HepG2 (cell line): Measurements from ENCODE around the gene STK40. TPM values are rescaled to one million over a fixed set of nuclear protein-coding genes. Genes with fewer than 3 reads are reported as not detected.

Experiments
- ARNT2 ChIP-seq: sonication (generic); formaldehyde crosslinking; IDR thresholded peaks from 2 replicates; pipeline ENCODE4 v1.8.0; 2022; ENCODE audit warnings: mild to moderate bottlenecking, low read depth, missing genetic modification reagents, moderate library complexity
- NBN ChIP-seq: fragments of 450-650 bp; conservative IDR thresholded peaks from 2 replicates; pipeline ENCODE4 v1.6.1; 2017
- NFIC ChIP-seq: IDR thresholded peaks from 2 replicates; pipeline ENCODE4 v1.6.1; 2012; ENCODE audit warnings: mild to moderate bottlenecking, low read length, inconsistent platforms
- NRL ChIP-seq: sonication (generic); formaldehyde crosslinking; IDR thresholded peaks from 2 replicates; pipeline ENCODE4 v1.5.0; 2020; ENCODE audit warnings: missing genetic modification reagents, mild to moderate bottlenecking, moderate library complexity, borderline replicate concordance
- SATB2 ChIP-seq: sonication (generic); formaldehyde crosslinking; IDR thresholded peaks from 2 replicates; pipeline ENCODE4 v1.5.0; 2020; ENCODE audit warnings: missing genetic modification reagents
- SRF ChIP-seq: IDR thresholded peaks from 2 replicates; pipeline ENCODE4 v1.6.1; 2011; ENCODE audit warnings: mild to moderate bottlenecking, low read depth, low read length, moderate library complexity
- TMF1 ChIP-seq: sonication (generic); formaldehyde crosslinking; IDR thresholded peaks from 2 replicates; pipeline ENCODE4 v1.8.1; 2022; ENCODE audit warnings: low read depth, missing genetic modification reagents
- ZBTB21 ChIP-seq: sonication (generic); formaldehyde crosslinking; IDR thresholded peaks from 2 replicates; pipeline ENCODE4 v1.4.0; 2020; ENCODE audit warnings: missing genetic modification reagents
- ZNF33A ChIP-seq: sonication (generic); formaldehyde crosslinking; IDR thresholded peaks from 2 replicates; pipeline ENCODE4 v1.5.1; 2020; ENCODE audit warnings: missing genetic modification reagents, mild to moderate bottlenecking, moderate library complexity, borderline replicate concordance
- ZNF572 ChIP-seq: sonication (generic); formaldehyde crosslinking; IDR thresholded peaks from 2 replicates; pipeline ENCODE4 v1.5.1; 2020; ENCODE audit warnings: mild to moderate bottlenecking, missing genetic modification reagents
- ZNF672 ChIP-seq: sonication (generic); formaldehyde crosslinking; IDR thresholded peaks from 2 replicates; pipeline ENCODE4 v1.8.1; 2022; ENCODE audit warnings: missing genetic modification reagents
- ZNF747 ChIP-seq: sonication (generic); formaldehyde crosslinking; IDR thresholded peaks from 2 replicates; pipeline ENCODE4 v1.8.1; 2023; ENCODE audit warnings: missing genetic modification reagents, mild to moderate bottlenecking, borderline replicate concordance
- ZSCAN31 ChIP-seq: sonication (generic); formaldehyde crosslinking; IDR thresholded peaks from 2 replicates; pipeline ENCODE4 v1.5.0; 2020; ENCODE audit warnings: low read depth, mild to moderate bottlenecking, missing genetic modification reagents
- polyA plus RNA-seq, 8 experiments: library from polyadenylated mRNA; depleted of rRNA in 3 of 8; stranded (reverse) in 7 of 8; unstranded in 1 of 8; fragments of >200 nt; fragmentation: Illumina TruSeq in 4 of 8; extraction: Trizol in 4 of 8; gene quantifications; 2 replicates each; pipeline versions ENCODE4 v1.2.1 to v1.2.3, GENCODE V29; 2011 to 2016; ENCODE audit warnings: low read depth in 4 of 8, missing spikeins in 1 of 8, mixed read lengths in 1 of 8; ENCODE audit not compliant: insufficient read depth in 1 of 8
- total RNA-seq, 5 experiments: library from RNA; depleted of rRNA; stranded (reverse); fragments of >200 nt; fragmentation: Illumina TruSeq; extraction: Trizol; gene quantifications; 2 replicates each; pipeline ENCODE4 v1.2.3, GENCODE V29; 2016; ENCODE audit warnings: low read depth in 1 of 5
- TF ChIP-seq, protein P1 (sequence below): sonication (generic); formaldehyde crosslinking; IDR thresholded peaks from 2 replicates; pipeline ENCODE4 v1.9.0; 2021; ENCODE audit warnings: missing genetic modification reagents, borderline replicate concordance
- TF ChIP-seq, protein P2 (sequence below): sonication (generic); formaldehyde crosslinking; IDR thresholded peaks from 2 replicates; pipeline ENCODE4 v1.5.0; 2020; ENCODE audit warnings: mild to moderate bottlenecking, missing genetic modification reagents
- TF ChIP-seq, protein P3 (sequence below): sonication (generic); formaldehyde crosslinking; IDR thresholded peaks from 2 replicates; pipeline ENCODE4 v1.8.1; 2023; ENCODE audit warnings: mild to moderate bottlenecking, inconsistent platforms, moderate library complexity, missing genetic modification reagents, borderline replicate concordance
- TF ChIP-seq, protein P4 (sequence below): sonication (generic); formaldehyde crosslinking; IDR thresholded peaks from 2 replicates; pipeline ENCODE4 v1.4.0; 2020; ENCODE audit warnings: missing genetic modification reagents, mild to moderate bottlenecking, borderline replicate concordance
- TF ChIP-seq, protein P5 (sequence below): sonication (generic); formaldehyde crosslinking; IDR thresholded peaks from 2 replicates; pipeline ENCODE4 v1.4.0; 2020; ENCODE audit warnings: missing genetic modification reagents
- TF ChIP-seq, protein P6 (sequence below): sonication (generic); formaldehyde crosslinking; IDR thresholded peaks from 2 replicates; pipeline ENCODE4 v1.8.0; 2022; ENCODE audit warnings: missing genetic modification reagents, mild to moderate bottlenecking, borderline replicate concordance

Gene STK40
- total and polyA plus RNA-seq, 2 of the 13 experiments (the other 11 are each of a cell fraction or from before 2014, with no cell fraction given): 33.8 to 35.1 TPM

DNA sequence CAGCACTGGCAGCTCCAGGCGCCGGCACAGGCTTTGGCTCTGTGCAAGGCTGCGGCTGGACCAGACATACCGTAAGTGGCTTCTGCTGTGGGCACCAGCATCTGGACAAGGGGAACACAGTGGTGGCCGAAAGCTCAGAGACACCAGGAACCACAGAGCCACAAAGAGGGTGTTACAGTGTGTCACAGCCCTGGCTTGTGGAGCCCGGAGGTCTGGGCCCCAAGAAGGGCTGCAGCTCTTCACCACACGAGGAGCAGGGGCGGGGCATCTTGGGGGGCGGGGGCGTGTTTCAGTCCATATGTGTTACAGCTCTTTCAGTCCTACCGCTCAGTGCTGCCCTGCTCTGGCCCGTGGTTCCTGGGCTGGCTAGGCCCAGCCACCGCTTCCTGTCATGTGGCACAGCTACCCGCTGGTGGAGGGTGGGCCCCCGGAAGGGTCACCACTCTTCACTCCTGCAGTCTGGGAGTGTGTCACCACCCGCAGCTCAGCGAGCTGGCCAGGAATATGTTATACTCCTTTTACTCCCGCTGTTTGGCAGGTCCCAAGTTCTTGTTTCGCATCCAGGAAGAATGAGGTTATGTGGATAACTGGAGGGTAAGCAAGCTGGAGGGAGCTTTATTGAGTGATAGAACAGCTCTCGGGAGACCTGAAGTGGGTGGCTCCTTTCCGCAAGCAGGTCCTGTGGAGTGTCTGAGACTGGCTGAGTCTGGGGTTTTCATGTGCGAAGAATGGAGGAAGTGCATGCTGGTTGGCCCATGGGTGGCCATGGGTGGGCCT is 15.3 kb upstream of the STK40 start (continued):
- TF ChIP-seq, protein P1, sequence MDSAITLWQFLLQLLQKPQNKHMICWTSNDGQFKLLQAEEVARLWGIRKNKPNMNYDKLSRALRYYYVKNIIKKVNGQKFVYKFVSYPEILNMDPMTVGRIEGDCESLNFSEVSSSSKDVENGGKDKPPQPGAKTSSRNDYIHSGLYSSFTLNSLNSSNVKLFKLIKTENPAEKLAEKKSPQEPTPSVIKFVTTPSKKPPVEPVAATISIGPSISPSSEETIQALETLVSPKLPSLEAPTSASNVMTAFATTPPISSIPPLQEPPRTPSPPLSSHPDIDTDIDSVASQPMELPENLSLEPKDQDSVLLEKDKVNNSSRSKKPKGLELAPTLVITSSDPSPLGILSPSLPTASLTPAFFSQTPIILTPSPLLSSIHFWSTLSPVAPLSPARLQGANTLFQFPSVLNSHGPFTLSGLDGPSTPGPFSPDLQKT (CRISPR knock-in tag): no peak
- TF ChIP-seq ZSCAN31 (CRISPR knock-in tag) (peak; percentile 82), TMF1 (no peak), ZNF33A (CRISPR knock-in tag) (no peak), ZNF672 (CRISPR knock-in tag) (no peak), NBN (no peak), ARNT2 (CRISPR knock-in tag) (no peak), ZNF747 (CRISPR knock-in tag) (peak; percentile 86), SRF (peak; percentile 13; the same call in 1 of the 2 replicates), ZNF572 (no peak), NRL (CRISPR knock-in tag) (no peak), SATB2 (CRISPR knock-in tag) (no peak; the same call in 1 of the 2 replicates), NFIC (no peak), ZBTB21 (CRISPR knock-in tag) (no peak; the same call in 1 of the 2 replicates)
- TF ChIP-seq, protein P2, sequence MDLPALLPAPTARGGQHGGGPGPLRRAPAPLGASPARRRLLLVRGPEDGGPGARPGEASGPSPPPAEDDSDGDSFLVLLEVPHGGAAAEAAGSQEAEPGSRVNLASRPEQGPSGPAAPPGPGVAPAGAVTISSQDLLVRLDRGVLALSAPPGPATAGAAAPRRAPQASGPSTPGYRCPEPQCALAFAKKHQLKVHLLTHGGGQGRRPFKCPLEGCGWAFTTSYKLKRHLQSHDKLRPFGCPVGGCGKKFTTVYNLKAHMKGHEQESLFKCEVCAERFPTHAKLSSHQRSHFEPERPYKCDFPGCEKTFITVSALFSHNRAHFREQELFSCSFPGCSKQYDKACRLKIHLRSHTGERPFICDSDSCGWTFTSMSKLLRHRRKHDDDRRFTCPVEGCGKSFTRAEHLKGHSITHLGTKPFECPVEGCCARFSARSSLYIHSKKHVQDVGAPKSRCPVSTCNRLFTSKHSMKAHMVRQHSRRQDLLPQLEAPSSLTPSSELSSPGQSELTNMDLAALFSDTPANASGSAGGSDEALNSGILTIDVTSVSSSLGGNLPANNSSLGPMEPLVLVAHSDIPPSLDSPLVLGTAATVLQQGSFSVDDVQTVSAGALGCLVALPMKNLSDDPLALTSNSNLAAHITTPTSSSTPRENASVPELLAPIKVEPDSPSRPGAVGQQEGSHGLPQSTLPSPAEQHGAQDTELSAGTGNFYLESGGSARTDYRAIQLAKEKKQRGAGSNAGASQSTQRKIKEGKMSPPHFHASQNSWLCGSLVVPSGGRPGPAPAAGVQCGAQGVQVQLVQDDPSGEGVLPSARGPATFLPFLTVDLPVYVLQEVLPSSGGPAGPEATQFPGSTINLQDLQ (CRISPR knock-in tag): 0 out of 2 replicates have a peak, but pooled peaks have one; percentile 82
- TF ChIP-seq, protein P3, sequence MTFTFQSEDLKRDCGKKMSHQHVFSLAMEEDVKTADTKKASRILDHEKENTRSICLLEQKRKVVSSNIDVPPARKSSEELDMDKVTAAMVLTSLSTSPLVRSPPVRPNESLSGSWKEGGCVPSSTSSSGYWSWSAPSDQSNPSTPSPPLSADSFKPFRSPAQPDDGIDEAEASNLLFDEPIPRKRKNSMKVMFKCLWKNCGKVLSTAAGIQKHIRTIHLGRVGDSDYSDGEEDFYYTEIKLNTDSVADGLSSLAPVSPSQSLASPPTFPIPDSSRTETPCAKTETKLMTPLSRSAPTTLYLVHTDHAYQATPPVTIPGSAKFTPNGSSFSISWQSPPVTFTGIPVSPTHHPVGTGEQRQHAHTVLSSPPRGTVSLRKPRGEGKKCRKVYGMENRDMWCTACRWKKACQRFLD (CRISPR knock-in tag): peak; percentile 31; the same call in 1 of the 2 replicates
- TF ChIP-seq, protein P4, sequence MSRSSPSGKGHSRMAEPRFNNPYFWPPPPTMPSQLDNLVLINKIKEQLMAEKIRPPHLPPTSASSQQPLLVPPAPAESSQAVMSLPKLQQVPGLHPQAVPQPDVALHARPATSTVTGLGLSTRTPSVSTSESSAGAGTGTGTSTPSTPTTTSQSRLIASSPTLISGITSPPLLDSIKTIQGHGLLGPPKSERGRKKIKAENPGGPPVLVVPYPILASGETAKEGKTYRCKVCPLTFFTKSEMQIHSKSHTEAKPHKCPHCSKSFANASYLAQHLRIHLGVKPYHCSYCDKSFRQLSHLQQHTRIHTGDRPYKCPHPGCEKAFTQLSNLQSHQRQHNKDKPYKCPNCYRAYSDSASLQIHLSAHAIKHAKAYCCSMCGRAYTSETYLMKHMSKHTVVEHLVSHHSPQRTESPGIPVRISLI (CRISPR knock-in tag): no peak; the same call in 1 of the 2 replicates
- TF ChIP-seq, protein P5, sequence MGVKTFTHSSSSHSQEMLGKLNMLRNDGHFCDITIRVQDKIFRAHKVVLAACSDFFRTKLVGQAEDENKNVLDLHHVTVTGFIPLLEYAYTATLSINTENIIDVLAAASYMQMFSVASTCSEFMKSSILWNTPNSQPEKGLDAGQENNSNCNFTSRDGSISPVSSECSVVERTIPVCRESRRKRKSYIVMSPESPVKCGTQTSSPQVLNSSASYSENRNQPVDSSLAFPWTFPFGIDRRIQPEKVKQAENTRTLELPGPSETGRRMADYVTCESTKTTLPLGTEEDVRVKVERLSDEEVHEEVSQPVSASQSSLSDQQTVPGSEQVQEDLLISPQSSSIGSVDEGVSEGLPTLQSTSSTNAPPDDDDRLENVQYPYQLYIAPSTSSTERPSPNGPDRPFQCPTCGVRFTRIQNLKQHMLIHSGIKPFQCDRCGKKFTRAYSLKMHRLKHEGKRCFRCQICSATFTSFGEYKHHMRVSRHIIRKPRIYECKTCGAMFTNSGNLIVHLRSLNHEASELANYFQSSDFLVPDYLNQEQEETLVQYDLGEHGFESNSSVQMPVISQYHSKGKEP (CRISPR knock-in tag): no peak
- TF ChIP-seq, protein P6, sequence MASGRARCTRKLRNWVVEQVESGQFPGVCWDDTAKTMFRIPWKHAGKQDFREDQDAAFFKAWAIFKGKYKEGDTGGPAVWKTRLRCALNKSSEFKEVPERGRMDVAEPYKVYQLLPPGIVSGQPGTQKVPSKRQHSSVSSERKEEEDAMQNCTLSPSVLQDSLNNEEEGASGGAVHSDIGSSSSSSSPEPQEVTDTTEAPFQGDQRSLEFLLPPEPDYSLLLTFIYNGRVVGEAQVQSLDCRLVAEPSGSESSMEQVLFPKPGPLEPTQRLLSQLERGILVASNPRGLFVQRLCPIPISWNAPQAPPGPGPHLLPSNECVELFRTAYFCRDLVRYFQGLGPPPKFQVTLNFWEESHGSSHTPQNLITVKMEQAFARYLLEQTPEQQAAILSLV: no peak
